HEK293 (cell line): ENCODE results near the gene TMEM8B.

Experiments used
- CTCF ChIA-PET: fragments of 350-600 bp; formaldehyde crosslinking; extraction: SDS; loops from one replicate; lab custom pipeline; 2021; ENCODE audit warnings: antibody characterized with exemption; lab: Yijun Ruan, JAX
- POLR2A ChIA-PET: fragments of 300-600 bp; formaldehyde crosslinking; extraction: SDS; loops from one replicate; lab custom pipeline; 2020; ENCODE audit warnings: antibody characterized with exemption, inconsistent platforms; lab: Yijun Ruan, JAX
- H3K27ac ChIP-seq: fragments of 200-500 bp; sonication (Bioruptor generic); 2 replicates; pipeline ENCODE4 v1.5.1; 2014; ENCODE audit warnings: low read depth, low read length, control low read depth, inconsistent platforms; ENCODE audit errors: extremely low read depth
- H3K36me3 ChIP-seq, 2 experiments: fragments of 200-500 bp in 1 of 2; sonication (Bioruptor generic) in 1 of 2; 1 replicate in 1 of 2; 2 replicates in 1 of 2; pipeline ENCODE4 v1.5.1; 2014 to 2017; ENCODE audit warnings: inconsistent platforms in 2 of 2, low read length in 2 of 2; ENCODE audit not compliant: control insufficient read depth in 2 of 2, insufficient read depth in 1 of 2
- H3K4me1 ChIP-seq: fragments of 200-500 bp; sonication (Bioruptor generic); 2 replicates; pipeline ENCODE4 v1.5.1; 2014; ENCODE audit warnings: mild to moderate bottlenecking, low read length, inconsistent platforms; ENCODE audit not compliant: control insufficient read depth, insufficient read depth
- H3K4me3 ChIP-seq: 2 replicates; pipeline ENCODE4 v1.5.1; 2011; ENCODE audit warnings: low read depth, mild to moderate bottlenecking, control low read depth, low read length, moderate library complexity
- H3K9me3 ChIP-seq: fragments of 200-500 bp; sonication (Bioruptor generic); 2 replicates; pipeline ENCODE4 v1.5.1; 2014; ENCODE audit warnings: low read depth, low read length, inconsistent platforms; ENCODE audit not compliant: control insufficient read depth, insufficient read depth
- BCL11A ChIP-seq: fragments of 450-650 bp; formaldehyde crosslinking; IDR thresholded peaks from 2 replicates; pipeline ENCODE4 v1.5.1; 2016; ENCODE audit warnings: low read depth, missing biosample characterization, missing genetic modification characterization
- GLI2 ChIP-seq: fragments of 450-650 bp; formaldehyde crosslinking; IDR thresholded peaks from 2 replicates; pipeline ENCODE4; 2017; ENCODE audit warnings: missing biosample characterization, missing genetic modification characterization, low read depth, borderline replicate concordance
- HOXA7 ChIP-seq: sonication (generic); formaldehyde crosslinking; IDR thresholded peaks from 2 replicates; pipeline ENCODE4 v1.8.1; 2022; ENCODE audit warnings: missing genetic modification reagents, borderline replicate concordance
- MYNN ChIP-seq: fragments of 450-650 bp; formaldehyde crosslinking; IDR thresholded peaks from 2 replicates; pipeline ENCODE4 v1.5.1; 2016; ENCODE audit warnings: missing biosample characterization, missing genetic modification characterization, borderline replicate concordance
- PRDM1 ChIP-seq: fragments of 450-650 bp; formaldehyde crosslinking; IDR thresholded peaks from 2 replicates; pipeline ENCODE4; 2016; ENCODE audit warnings: missing biosample characterization, missing genetic modification characterization
- YY2 ChIP-seq: fragments of 450-650 bp; formaldehyde crosslinking; IDR thresholded peaks from 2 replicates; pipeline ENCODE4 v1.5.1; 2016; ENCODE audit warnings: missing biosample characterization, missing genetic modification characterization
- ZBTB17 ChIP-seq: fragments of 450-650 bp; formaldehyde crosslinking; IDR thresholded peaks from 2 replicates; pipeline ENCODE4 v1.5.1; 2016; ENCODE audit warnings: missing biosample characterization, missing genetic modification characterization
- ZBTB7A ChIP-seq: fragments of 450-650 bp; formaldehyde crosslinking; IDR thresholded peaks from 2 replicates; pipeline ENCODE4 v1.5.1; 2016; ENCODE audit warnings: low read depth, missing biosample characterization, missing genetic modification characterization
- ZFP37 ChIP-seq: fragments of 450-650 bp; formaldehyde crosslinking; IDR thresholded peaks from 2 replicates; pipeline ENCODE4 v1.5.1; 2016; ENCODE audit warnings: missing biosample characterization, missing genetic modification characterization
- ZNF23 ChIP-seq: fragments of 450-650 bp; formaldehyde crosslinking; IDR thresholded peaks from 2 replicates; pipeline ENCODE4 v1.5.1; 2016; ENCODE audit warnings: missing biosample characterization, missing genetic modification characterization, borderline replicate concordance
- ZNF266 ChIP-seq: fragments of 450-650 bp; formaldehyde crosslinking; IDR thresholded peaks from 2 replicates; pipeline ENCODE4 v1.5.1; 2016; ENCODE audit warnings: missing biosample characterization, missing genetic modification characterization, low read depth
- ZNF302 ChIP-seq: fragments of 450-650 bp; formaldehyde crosslinking; IDR thresholded peaks from 2 replicates; pipeline ENCODE4 v1.5.1; 2016; ENCODE audit warnings: missing biosample characterization, missing genetic modification characterization, low read depth
- ZNF324 ChIP-seq: fragments of 450-650 bp; formaldehyde crosslinking; IDR thresholded peaks from 2 replicates; pipeline ENCODE4 v1.5.1; 2016; ENCODE audit warnings: missing biosample characterization, missing genetic modification characterization
- ZNF350 ChIP-seq: fragments of 450-650 bp; formaldehyde crosslinking; IDR thresholded peaks from 2 replicates; pipeline ENCODE4 v1.5.0; 2017; ENCODE audit warnings: missing biosample characterization, mild to moderate bottlenecking, missing genetic modification characterization
- ZNF544 ChIP-seq: fragments of 450-650 bp; formaldehyde crosslinking; IDR thresholded peaks from 2 replicates; pipeline ENCODE4 v1.5.0; 2017; ENCODE audit warnings: missing biosample characterization, missing genetic modification characterization
- ZNF561 ChIP-seq: fragments of 450-650 bp; IDR thresholded peaks from 2 replicates; pipeline ENCODE4 v1.5.1; 2018; ENCODE audit warnings: missing biosample characterization, missing genetic modification characterization, borderline replicate concordance
- ZNF624 ChIP-seq: fragments of 450-650 bp; formaldehyde crosslinking; IDR thresholded peaks from 2 replicates; pipeline ENCODE4 v1.5.1; 2017; ENCODE audit warnings: missing biosample characterization, missing genetic modification characterization
- ZNF658 ChIP-seq: fragments of 450-650 bp; formaldehyde crosslinking; IDR thresholded peaks from 2 replicates; pipeline ENCODE4; 2016; ENCODE audit warnings: missing biosample characterization, missing genetic modification characterization
- ZNF660 ChIP-seq: fragments of 450-650 bp; IDR thresholded peaks from 2 replicates; pipeline ENCODE4 v1.5.1; 2018; ENCODE audit warnings: missing biosample characterization, mild to moderate bottlenecking, missing genetic modification characterization
- ZNF747 ChIP-seq: fragments of 450-650 bp; formaldehyde crosslinking; IDR thresholded peaks from 2 replicates; pipeline ENCODE4 v1.5.1; 2016; ENCODE audit warnings: missing biosample characterization, missing genetic modification characterization
- ZNF792 ChIP-seq: fragments of 450-650 bp; formaldehyde crosslinking; IDR thresholded peaks from 2 replicates; pipeline ENCODE4 v1.5.1; 2016; ENCODE audit warnings: missing biosample characterization, missing genetic modification characterization
- TF ChIP-seq, protein P1 (sequence below): fragments of 450-650 bp; formaldehyde crosslinking; IDR thresholded peaks from 2 replicates; pipeline ENCODE4 v1.5.1; 2016; ENCODE audit warnings: missing biosample characterization, missing genetic modification characterization, low read depth
- TF ChIP-seq, protein P2 (sequence below): fragments of 450-650 bp; formaldehyde crosslinking; IDR thresholded peaks from 2 replicates; pipeline ENCODE4 v1.5.1; 2016; ENCODE audit warnings: missing biosample characterization, missing genetic modification characterization
- TF ChIP-seq, protein P3 (sequence below): fragments of 450-650 bp; formaldehyde crosslinking; IDR thresholded peaks from 2 replicates; pipeline ENCODE4 v1.5.1; 2017; ENCODE audit warnings: missing biosample characterization, mild to moderate bottlenecking, missing genetic modification characterization, moderate library complexity
- TF ChIP-seq, protein P4 (sequence below): fragments of 450-650 bp; formaldehyde crosslinking; IDR thresholded peaks from 2 replicates; pipeline ENCODE4 v1.5.1; 2016; ENCODE audit warnings: missing biosample characterization, missing genetic modification characterization, borderline replicate concordance

TMEM8B gene

DNA sequence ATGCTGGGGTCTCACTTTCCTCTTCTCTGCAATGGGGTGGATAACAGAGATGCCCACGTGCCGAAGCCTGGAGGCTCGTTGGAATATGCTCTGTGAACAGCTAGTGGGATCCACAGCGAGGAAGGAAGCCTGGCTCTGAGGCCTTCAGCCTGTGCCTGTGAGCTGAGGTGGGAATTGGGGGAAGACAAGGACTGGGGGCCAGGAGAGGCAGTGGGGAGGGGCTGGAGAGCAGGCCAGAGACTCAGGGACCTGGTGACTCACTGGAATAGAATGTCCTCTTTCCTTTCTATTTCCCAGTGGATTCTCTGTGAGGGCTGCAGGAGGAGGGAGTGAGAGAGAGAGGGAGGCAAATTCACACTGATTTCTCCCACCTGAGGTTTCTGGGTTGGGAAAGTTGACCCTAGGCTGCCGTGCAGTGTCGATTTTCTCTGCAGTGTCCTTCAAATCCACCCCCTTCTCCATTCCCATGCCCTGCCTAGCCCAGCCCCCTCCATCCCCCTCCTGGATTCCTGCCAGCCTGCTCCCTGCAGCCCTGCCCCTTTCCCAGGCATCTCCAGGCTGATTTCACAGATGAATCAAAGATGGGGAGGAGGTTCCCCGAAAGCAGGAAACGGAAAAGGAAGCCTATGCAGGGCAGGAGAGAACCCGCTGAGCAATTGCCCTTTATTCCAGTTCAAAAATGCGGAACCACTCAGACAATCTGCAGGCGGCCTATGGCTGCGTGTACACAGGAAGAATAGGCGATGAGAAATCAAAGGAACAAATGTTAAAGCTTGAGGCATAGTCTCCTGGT, 78.9 kb downstream of the TMEM8B start:
- ChIA-PET POLR2A (interaction anchor here (1.0 to 1.1 kb wide), 2 partner anchors 30 to 151 kb away, joined by 3 read pairs; no protein-coding TSS in a partner anchor), CTCF (interaction anchor here (0.6 to 7.1 kb wide), 12 partner anchors 13 to 296 kb away, joined by 3 to 85 read pairs (median 3); partner anchors contain the start of gene SPAG8)
- Histone ChIP-seq H3K36me3 (no peaks in the 10 kb centered on the region), H3K9me3 (no peaks in the 10 kb centered on the region), H3K27ac (peak overlapping the region; percentile 48), H3K4me1 (peaks cover 10% of the 10 kb centered on the region), H3K4me3 (no peak overlapping the region)
- TF ChIP-seq, protein P1, sequence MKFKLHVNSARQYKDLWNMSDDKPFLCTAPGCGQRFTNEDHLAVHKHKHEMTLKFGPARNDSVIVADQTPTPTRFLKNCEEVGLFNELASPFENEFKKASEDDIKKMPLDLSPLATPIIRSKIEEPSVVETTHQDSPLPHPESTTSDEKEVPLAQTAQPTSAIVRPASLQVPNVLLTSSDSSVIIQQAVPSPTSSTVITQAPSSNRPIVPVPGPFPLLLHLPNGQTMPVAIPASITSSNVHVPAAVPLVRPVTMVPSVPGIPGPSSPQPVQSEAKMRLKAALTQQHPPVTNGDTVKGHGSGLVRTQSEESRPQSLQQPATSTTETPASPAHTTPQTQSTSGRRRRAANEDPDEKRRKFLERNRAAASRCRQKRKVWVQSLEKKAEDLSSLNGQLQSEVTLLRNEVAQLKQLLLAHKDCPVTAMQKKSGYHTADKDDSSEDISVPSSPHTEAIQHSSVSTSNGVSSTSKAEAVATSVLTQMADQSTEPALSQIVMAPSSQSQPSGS: no peak
- TF ChIP-seq ZNF747 (tag by site-specific recombination) (no peak), GLI2 (tag by site-specific recombination) (no peak), ZNF350 (no peak), ZNF658 (tag by site-specific recombination) (no peak), ZNF561 (no peak), ZNF302 (tag by site-specific recombination) (no peak), ZBTB7A (tag by site-specific recombination) (no peak), ZNF23 (tag by site-specific recombination) (no peak), PRDM1 (tag by site-specific recombination) (peak; percentile 81), ZFP37 (tag by site-specific recombination) (no peak), ZNF266 (tag by site-specific recombination) (no peak), ZNF324 (tag by site-specific recombination) (no peak), YY2 (tag by site-specific recombination) (no peak), BCL11A (no peak), ZNF624 (tag by site-specific recombination) (no peak), ZNF660 (tag by site-specific recombination) (no peak), ZNF792 (tag by site-specific recombination) (no peak), ZBTB17 (tag by site-specific recombination) (peak; percentile 46; the same call in 1 of the 2 replicates), HOXA7 (CRISPR knock-in tag) (no peak), ZNF544 (tag by site-specific recombination) (no peak), MYNN (tag by site-specific recombination) (no peak)
- TF ChIP-seq, protein P2, sequence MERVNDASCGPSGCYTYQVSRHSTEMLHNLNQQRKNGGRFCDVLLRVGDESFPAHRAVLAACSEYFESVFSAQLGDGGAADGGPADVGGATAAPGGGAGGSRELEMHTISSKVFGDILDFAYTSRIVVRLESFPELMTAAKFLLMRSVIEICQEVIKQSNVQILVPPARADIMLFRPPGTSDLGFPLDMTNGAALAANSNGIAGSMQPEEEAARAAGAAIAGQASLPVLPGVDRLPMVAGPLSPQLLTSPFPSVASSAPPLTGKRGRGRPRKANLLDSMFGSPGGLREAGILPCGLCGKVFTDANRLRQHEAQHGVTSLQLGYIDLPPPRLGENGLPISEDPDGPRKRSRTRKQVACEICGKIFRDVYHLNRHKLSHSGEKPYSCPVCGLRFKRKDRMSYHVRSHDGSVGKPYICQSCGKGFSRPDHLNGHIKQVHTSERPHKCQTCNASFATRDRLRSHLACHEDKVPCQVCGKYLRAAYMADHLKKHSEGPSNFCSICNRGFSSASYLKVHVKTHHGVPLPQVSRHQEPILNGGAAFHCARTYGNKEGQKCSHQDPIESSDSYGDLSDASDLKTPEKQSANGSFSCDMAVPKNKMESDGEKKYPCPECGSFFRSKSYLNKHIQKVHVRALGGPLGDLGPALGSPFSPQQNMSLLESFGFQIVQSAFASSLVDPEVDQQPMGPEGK (tag by site-specific recombination): peak; percentile 79
- TF ChIP-seq, protein P3, sequence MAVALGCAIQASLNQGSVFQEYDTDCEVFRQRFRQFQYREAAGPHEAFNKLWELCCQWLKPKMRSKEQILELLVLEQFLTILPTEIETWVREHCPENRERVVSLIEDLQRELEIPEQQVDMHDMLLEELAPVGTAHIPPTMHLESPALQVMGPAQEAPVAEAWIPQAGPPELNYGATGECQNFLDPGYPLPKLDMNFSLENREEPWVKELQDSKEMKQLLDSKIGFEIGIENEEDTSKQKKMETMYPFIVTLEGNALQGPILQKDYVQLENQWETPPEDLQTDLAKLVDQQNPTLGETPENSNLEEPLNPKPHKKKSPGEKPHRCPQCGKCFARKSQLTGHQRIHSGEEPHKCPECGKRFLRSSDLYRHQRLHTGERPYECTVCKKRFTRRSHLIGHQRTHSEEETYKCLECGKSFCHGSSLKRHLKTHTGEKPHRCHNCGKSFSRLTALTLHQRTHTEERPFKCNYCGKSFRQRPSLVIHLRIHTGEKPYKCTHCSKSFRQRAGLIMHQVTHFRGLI (tag by site-specific recombination): no peak
- TF ChIP-seq, protein P4, sequence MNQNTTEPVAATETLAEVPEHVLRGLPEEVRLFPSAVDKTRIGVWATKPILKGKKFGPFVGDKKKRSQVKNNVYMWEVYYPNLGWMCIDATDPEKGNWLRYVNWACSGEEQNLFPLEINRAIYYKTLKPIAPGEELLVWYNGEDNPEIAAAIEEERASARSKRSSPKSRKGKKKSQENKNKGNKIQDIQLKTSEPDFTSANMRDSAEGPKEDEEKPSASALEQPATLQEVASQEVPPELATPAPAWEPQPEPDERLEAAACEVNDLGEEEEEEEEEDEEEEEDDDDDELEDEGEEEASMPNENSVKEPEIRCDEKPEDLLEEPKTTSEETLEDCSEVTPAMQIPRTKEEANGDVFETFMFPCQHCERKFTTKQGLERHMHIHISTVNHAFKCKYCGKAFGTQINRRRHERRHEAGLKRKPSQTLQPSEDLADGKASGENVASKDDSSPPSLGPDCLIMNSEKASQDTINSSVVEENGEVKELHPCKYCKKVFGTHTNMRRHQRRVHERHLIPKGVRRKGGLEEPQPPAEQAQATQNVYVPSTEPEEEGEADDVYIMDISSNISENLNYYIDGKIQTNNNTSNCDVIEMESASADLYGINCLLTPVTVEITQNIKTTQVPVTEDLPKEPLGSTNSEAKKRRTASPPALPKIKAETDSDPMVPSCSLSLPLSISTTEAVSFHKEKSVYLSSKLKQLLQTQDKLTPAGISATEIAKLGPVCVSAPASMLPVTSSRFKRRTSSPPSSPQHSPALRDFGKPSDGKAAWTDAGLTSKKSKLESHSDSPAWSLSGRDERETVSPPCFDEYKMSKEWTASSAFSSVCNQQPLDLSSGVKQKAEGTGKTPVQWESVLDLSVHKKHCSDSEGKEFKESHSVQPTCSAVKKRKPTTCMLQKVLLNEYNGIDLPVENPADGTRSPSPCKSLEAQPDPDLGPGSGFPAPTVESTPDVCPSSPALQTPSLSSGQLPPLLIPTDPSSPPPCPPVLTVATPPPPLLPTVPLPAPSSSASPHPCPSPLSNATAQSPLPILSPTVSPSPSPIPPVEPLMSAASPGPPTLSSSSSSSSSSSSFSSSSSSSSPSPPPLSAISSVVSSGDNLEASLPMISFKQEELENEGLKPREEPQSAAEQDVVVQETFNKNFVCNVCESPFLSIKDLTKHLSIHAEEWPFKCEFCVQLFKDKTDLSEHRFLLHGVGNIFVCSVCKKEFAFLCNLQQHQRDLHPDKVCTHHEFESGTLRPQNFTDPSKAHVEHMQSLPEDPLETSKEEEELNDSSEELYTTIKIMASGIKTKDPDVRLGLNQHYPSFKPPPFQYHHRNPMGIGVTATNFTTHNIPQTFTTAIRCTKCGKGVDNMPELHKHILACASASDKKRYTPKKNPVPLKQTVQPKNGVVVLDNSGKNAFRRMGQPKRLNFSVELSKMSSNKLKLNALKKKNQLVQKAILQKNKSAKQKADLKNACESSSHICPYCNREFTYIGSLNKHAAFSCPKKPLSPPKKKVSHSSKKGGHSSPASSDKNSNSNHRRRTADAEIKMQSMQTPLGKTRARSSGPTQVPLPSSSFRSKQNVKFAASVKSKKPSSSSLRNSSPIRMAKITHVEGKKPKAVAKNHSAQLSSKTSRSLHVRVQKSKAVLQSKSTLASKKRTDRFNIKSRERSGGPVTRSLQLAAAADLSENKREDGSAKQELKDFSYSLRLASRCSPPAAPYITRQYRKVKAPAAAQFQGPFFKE (tag by site-specific recombination): no peak
